Kidney (tissue), 14 donors: ENCODE measurements around the gene NT5C3B. TPM values are rescaled to one million over a fixed set of nuclear protein-coding genes. Genes with fewer than 3 reads are reported as not detected.

Experiments
- DNase-seq, 5 donors: peaks; one replicate each; pipeline ENCODE4 v3.0.0-alpha.2; 2013 to 2020
- FAIRE-seq: peaks from 2 replicates; lab custom pipeline; 2012; peaks lifted over from hg19 to GRCh38; lab: Jason Lieb, UNC
- H3K27ac ChIP-seq, 2 donors: one replicate each; pipeline ENCODE4 v1.7.0; 2013; ENCODE audit warnings: low read depth in 2 of 2, low read length in 2 of 2, inconsistent platforms in 1 of 2
- H3K27me3 ChIP-seq: one replicate; pipeline ENCODE4 v1.7.1; 2013; ENCODE audit warnings: low read length, inconsistent platforms; ENCODE audit not compliant: control insufficient read depth, insufficient read depth
- H3K36me3 ChIP-seq, 3 donors: one replicate each; pipeline versions ENCODE4 v1.7.0 to v1.7.1; 2013; ENCODE audit warnings: low read length in 3 of 3, control low read depth in 1 of 3, inconsistent platforms in 1 of 3; ENCODE audit not compliant: insufficient read depth in 3 of 3, control insufficient read depth in 2 of 3
- H3K4me1 ChIP-seq, 3 donors: one replicate each; pipeline versions ENCODE4 v1.7.0 to v1.7.1; 2013; ENCODE audit warnings: low read length in 3 of 3, inconsistent platforms in 1 of 3, low read depth in 1 of 3; ENCODE audit not compliant: control insufficient read depth in 2 of 3, insufficient read depth in 2 of 3
- H3K4me3 ChIP-seq, 3 donors: one replicate each; pipeline versions ENCODE4 v1.7.0 to v1.8.1; 2013; ENCODE audit warnings: low read length in 3 of 3, control low read depth in 1 of 3, inconsistent platforms in 1 of 3
- H3K9ac ChIP-seq, 3 donors: one replicate each; pipeline versions ENCODE4 v1.7.0 to v1.7.1; 2013; ENCODE audit warnings: low read length in 3 of 3, control low read depth in 1 of 3, inconsistent platforms in 1 of 3
- H3K9me3 ChIP-seq, 3 donors: one replicate each; pipeline versions ENCODE4 v1.7.0 to v1.7.1; 2013; ENCODE audit warnings: low read length in 3 of 3, control low read depth in 1 of 3, inconsistent platforms in 1 of 3; ENCODE audit not compliant: control insufficient read depth in 2 of 3, insufficient read depth in 1 of 3
- CTCF ChIP-seq: IDR thresholded peaks from 3 replicates; pipeline ENCODE4 v1.5.1; 2012; ENCODE audit warnings: mild to moderate bottlenecking, moderate library complexity, borderline replicate concordance; ENCODE audit not compliant: insufficient read depth; ENCODE audit errors: extremely low read depth
- intact Hi-C: fragments of 100-400 bp; cut with DNase I; formaldehyde crosslinking; loops from one replicate; pipeline ENCODE4 v1.11.1; 2022
- polyA plus RNA-seq: library from polyadenylated mRNA; stranded (reverse); fragments of 350-450 nt; fragmentation: Illumina TruSeq; extraction: RNeasy Lipid Tissue Mini Kit (QIAGEN cat#74804); gene quantifications from one replicate; pipeline ENCODE4 v1.2.3, GENCODE V29; 2014; ENCODE audit warnings: low read depth, low replicate concordance; ENCODE audit not compliant: insufficient read depth
- total RNA-seq: library from RNA; stranded (reverse); fragmentation: NEBNext Ultra II Directional; extraction: Animal tissue kit (Norgen Biotek cat#: 25700); gene quantifications from one replicate; pipeline ENCODE4 v1.2.1, GENCODE V29; 2021
- donor health status: control.
- donor health status: control.
- donor health status: control.
- donor health status: control.
- donor health status: control.
- donor health status: DM: yes; HTN: yes; CAD: no.
- donor health status: Normal renal cell carcinoma (clear cell type).

Gene NT5C3B
- total and polyA plus RNA-seq, 2 donors from 2014 or later, result 44.0 to 88.0 TPM

- intact Hi-C loops, result no loop called here
- no peak overlapping the region for H3K4me3 ChIP-seq
- no peaks in the 10 kb centered on the region for H3K27me3 ChIP-seq
- no peak for TF ChIP-seq CTCF
- no peak for DNase-seq
- FAIRE-seq, result no peak
- no peak overlapping the region for H3K9ac ChIP-seq
- H3K27ac ChIP-seq, result peak overlapping the region; percentile 80 to 84
- no peaks in the 10 kb centered on the region for H3K9me3 ChIP-seq
- peaks cover 3 to 27% (median 17%) of the 10 kb centered on the region in 3 donors for H3K4me1 ChIP-seq
- no peaks in the 10 kb centered on the region for H3K36me3 ChIP-seq
These were observed 41.5 kb downstream of the NT5C3B start for GRCh38 chr17:41794540-41794975.

GRCh38 chr17:41793784-41794539, 42.1 kb downstream of the NT5C3B start:
- no peaks in the 10 kb centered on the region for H3K36me3 ChIP-seq
- H3K27ac ChIP-seq, result peak overlapping the region; percentile 90 to 96
- no peaks in the 10 kb centered on the region for H3K27me3 ChIP-seq
- peak overlapping the region in 1 of 3 donors; percentile 38 for H3K9ac ChIP-seq
- peak in 4 of 5 donors; percentile 63 to 84 (median 76) for DNase-seq
- no peaks in the 10 kb centered on the region for H3K9me3 ChIP-seq
- TF ChIP-seq CTCF, result no peak
- intact Hi-C loops, result no loop called here
- H3K4me3 ChIP-seq, result no peak overlapping the region
- peaks cover 3 to 29% (median 17%) of the 10 kb centered on the region in 3 donors for H3K4me1 ChIP-seq
- FAIRE-seq, result no peak

- H3K4me1 ChIP-seq, result peaks cover 3 to 31% (median 17%) of the 10 kb centered on the region in 3 donors
- FAIRE-seq (no peak), DNase-seq (peak; percentile 78 to 94 (median 86))
- TF ChIP-seq CTCF, result no peak
- H3K36me3 ChIP-seq, result no peaks in the 10 kb centered on the region
- peak overlapping the region; percentile 90 to 96 for H3K27ac ChIP-seq
- H3K27me3 ChIP-seq, result no peaks in the 10 kb centered on the region
- H3K9me3 ChIP-seq, result no peaks in the 10 kb centered on the region
- peak overlapping the region in 1 of 3 donors; percentile 38 for H3K9ac ChIP-seq
- intact Hi-C loops, result no loop called here
- peak overlapping the region in 1 of 3 donors; percentile 22 for H3K4me3 ChIP-seq
These were observed 42.9 kb downstream of the NT5C3B start for GRCh38 chr17:41792845-41793783.
